ENCODE measurements around the gene MARCHF10.

- TF ChIP-seq CTCF (IDR thresholded peaks at IDR 0.05) (no peak), POLR2A (IDR thresholded peaks at IDR 0.05) (no peak)
These were observed 49.4 kb upstream of the MARCHF10 start for GRCh38 chr17:62857526-62857925.

Measured in testis (tissue), 2 donors.